Measurements from ENCODE around the gene SLF1.

The SLF1 gene

DNA sequence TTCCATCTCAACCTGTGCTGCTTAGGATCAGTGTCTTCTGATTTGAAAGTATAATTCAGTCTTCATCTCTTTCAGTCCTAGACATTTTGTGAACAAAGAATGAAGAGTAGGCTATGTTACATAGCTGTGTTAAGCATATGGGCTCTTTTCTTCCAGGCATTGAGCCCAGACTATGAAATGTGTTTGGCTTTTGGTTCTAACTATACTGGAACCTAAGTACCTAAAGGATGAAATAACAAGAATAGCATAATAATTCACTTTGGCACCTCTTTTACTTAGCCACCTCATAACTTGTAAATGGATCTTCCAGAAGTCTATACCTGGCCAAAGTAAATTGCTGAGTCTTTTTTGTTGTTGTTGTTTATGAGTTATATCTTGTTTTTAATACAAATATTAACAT is 71.4 kb downstream of the SLF1 start:
- TF ChIP-seq MYC (IDR thresholded peaks at IDR 0.05; ENCODE audit: low read depth, low read length) (no peak), CTCF (IDR thresholded peaks at IDR 0.05; ENCODE audit: low read depth, low read length) (no peak), MAX (IDR thresholded peaks at IDR 0.05; ENCODE audit: low read depth, low read length) (no peak), POLR2A (IDR thresholded peaks at IDR 0.05; ENCODE audit: extremely low read depth, insufficient read length) (no peak)
- DNase-seq (ENCODE audit: low read depth): no peak
- no peak overlapping the region for H3K4me3 ChIP-seq (ENCODE audit: low read depth, low read length)

DNA sequence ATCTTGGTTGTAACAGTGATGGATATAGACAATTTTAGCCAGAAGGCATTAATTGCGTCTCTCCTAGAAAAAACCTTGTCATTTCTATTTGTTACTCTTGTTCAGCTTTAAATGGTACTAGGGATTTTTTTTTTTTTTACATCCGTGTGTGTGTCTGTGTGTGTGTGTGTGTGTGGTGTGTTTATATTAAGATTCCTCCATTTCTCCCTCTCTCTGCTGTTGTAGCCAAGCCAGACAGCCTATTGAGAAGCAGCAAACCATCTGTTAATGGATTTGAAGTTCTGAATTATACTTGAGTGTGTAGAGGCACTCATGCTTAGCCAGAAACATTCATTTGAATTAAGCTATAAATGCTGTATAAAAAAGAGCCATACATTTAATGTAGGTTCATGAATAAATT is 72.3 kb downstream of the SLF1 start:
- no peak for DNase-seq (ENCODE audit: low read depth)
- no peak for TF ChIP-seq CTCF (IDR thresholded peaks at IDR 0.05; ENCODE audit: low read depth, low read length)
- no peak for TF ChIP-seq MYC (IDR thresholded peaks at IDR 0.05; ENCODE audit: low read depth, low read length)
- TF ChIP-seq MAX (IDR thresholded peaks at IDR 0.05; ENCODE audit: low read depth, low read length): no peak
- TF ChIP-seq POLR2A (IDR thresholded peaks at IDR 0.05; ENCODE audit: extremely low read depth, insufficient read length): no peak
- H3K4me3 ChIP-seq (ENCODE audit: low read depth, low read length): no peak overlapping the region

DNA sequence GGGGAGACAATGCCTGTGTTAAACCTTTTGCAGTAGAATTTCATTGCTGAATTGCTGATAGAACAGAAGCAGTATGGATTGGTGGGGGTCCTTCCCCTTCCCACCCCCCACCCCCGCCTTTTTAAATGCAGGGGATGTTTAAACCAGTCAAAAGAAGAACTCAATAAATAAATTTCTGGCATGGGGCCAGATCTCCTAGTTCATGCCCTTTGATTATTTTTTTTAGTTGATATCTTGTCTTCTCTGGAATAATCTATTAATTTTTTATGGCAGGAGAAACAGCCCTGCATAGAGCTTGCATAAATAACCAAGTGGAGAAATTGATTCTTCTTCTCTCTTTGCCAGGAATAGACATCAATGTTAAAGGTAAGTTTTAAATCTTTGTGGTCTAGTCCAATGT is 72.8 kb downstream of the SLF1 start:
- H3K4me3 ChIP-seq (ENCODE audit: low read depth, low read length): no peak overlapping the region
- no peak for TF ChIP-seq POLR2A (IDR thresholded peaks at IDR 0.05; ENCODE audit: extremely low read depth, insufficient read length)
- no peak for TF ChIP-seq CTCF (IDR thresholded peaks at IDR 0.05; ENCODE audit: low read depth, low read length)
- TF ChIP-seq MAX (IDR thresholded peaks at IDR 0.05; ENCODE audit: low read depth, low read length): no peak
- TF ChIP-seq MYC (IDR thresholded peaks at IDR 0.05; ENCODE audit: low read depth, low read length): no peak
- DNase-seq (ENCODE audit: low read depth): no peak

- DNase-seq (ENCODE audit: low read depth): peak; percentile 53
- TF ChIP-seq MYC (IDR thresholded peaks at IDR 0.05; ENCODE audit: low read depth, low read length) (no peak), CTCF (IDR thresholded peaks at IDR 0.05; ENCODE audit: low read depth, low read length) (no peak), POLR2A (IDR thresholded peaks at IDR 0.05; ENCODE audit: extremely low read depth, insufficient read length) (no peak), MAX (IDR thresholded peaks at IDR 0.05; ENCODE audit: low read depth, low read length) (no peak)
- H3K4me3 ChIP-seq (ENCODE audit: low read depth, low read length): no peak overlapping the region
These were observed 73.5 kb downstream of the SLF1 start for GRCh38 chr5:94691949-94692348.

DNA sequence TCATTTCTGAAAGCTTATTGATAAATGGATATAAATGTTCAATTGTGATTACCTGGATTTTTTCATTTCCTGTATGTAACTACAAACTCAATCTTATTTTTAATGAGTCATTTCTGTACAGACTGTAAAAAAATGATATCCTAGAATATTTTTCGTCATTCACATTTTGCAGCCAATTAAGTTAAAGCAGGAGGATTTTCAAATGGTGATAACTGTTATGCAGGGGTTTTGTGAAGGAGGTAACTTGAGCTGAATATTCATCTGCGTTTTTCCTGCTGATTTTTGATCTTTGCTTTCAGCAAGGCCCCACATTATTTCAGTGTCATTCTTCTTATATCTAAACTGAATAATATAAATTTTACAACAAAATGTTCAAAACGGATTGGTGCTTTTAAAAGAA is 74.1 kb downstream of the SLF1 start:
- no peak for DNase-seq (ENCODE audit: low read depth)
- no peak overlapping the region for H3K4me3 ChIP-seq (ENCODE audit: low read depth, low read length)
- TF ChIP-seq POLR2A (IDR thresholded peaks at IDR 0.05; ENCODE audit: extremely low read depth, insufficient read length): no peak
- TF ChIP-seq MYC (IDR thresholded peaks at IDR 0.05; ENCODE audit: low read depth, low read length): no peak

DNA sequence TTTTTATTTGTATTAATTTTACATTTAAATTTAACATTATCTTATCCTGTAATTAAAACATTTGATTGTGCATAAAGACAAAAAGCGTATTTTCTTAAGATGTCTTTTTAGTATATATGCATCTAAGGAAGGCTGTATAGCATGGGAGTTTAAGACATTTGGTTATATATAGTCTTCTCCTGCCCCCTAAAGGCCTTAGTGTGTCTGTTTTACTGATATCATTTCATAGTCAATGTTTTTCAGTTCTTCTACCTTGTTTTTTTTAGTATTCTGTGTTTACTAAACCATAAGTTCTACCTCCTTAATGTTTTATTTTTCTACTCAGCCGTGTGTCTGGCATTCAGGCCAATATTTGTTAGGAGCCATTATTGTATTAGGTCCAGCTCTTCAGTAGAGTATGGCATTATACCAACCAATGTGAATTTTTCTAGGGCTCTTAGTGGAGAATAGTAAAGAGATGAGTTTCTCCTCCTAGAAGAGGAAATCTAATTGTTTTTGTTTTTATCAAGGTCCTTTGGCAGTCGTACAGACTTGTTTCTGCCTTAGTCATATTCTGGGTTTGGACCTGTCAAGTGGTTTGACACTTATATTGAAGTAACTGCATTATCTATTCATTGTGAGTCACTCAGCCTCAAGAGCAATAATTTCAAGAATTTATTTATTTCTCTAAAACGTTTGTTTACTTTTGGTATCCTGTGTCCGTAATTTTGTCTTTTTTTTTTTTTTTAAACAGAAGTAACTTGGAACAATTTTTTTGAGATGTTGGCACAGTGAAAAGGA is 74.8 kb downstream of the SLF1 start:
- H3K4me3 ChIP-seq (ENCODE audit: low read depth, low read length): no peak overlapping the region
- no peak for TF ChIP-seq POLR2A (IDR thresholded peaks at IDR 0.05; ENCODE audit: extremely low read depth, insufficient read length)
- no peak for TF ChIP-seq MYC (IDR thresholded peaks at IDR 0.05; ENCODE audit: low read depth, low read length)
- no peak for TF ChIP-seq CTCF (IDR thresholded peaks at IDR 0.05; ENCODE audit: low read depth, low read length)
- no peak for TF ChIP-seq MAX (IDR thresholded peaks at IDR 0.05; ENCODE audit: low read depth, low read length)
- DNase-seq (ENCODE audit: low read depth): peak; percentile 51

Data from NB4 (cell line).